Tibial nerve (tissue), 4 donors: ENCODE measurements around the gene RASEF.

Experiments used
- CTCF ChIP-seq, 5 experiments: fragments of 200-600 bp in 3 of 5; fragments of 450-650 bp in 2 of 5; sonication (generic) in 3 of 5; IDR thresholded peaks; one replicate each; pipeline ENCODE4 v1.5.1; 2016 to 2019; ENCODE audit warnings: antibody characterized with exemption in 5 of 5, mild to moderate bottlenecking in 3 of 5, moderate library complexity in 2 of 5
- EP300 ChIP-seq, 2 donors: sonication (generic); formaldehyde crosslinking; IDR thresholded peaks; one replicate each; pipeline ENCODE4 v1.6.1; 2017; ENCODE audit warnings: antibody characterized with exemption in 2 of 2, mild to moderate bottlenecking in 1 of 2
- POLR2A ChIP-seq, 2 donors: fragments of 450-650 bp; IDR thresholded peaks; one replicate each; pipeline ENCODE4 v1.6.1; 2017; ENCODE audit warnings: antibody characterized with exemption in 2 of 2, mild to moderate bottlenecking in 2 of 2, moderate library complexity in 2 of 2

GRCh38 chr9:83027153-83027891, 35.6 kb downstream of the RASEF start:
- TF ChIP-seq CTCF (IDR thresholded peaks at IDR 0.05) (no peak), EP300 (IDR thresholded peaks at IDR 0.05) (no peak), POLR2A (IDR thresholded peaks at IDR 0.05) (no peak)
